HG03280 (cell line): Measurements from ENCODE around the gene SAG.
A peak's percentile ranks its signal among the peaks of the same experiment; 100 is the strongest.
"Not testable (repeated sequence)": the region's sequence is repeated elsewhere in the genome, so short reads cannot be mapped to it uniquely, and the experiment has no call there.

Experiments used
- ATAC-seq: cut with Tn5 transposase; IDR thresholded peaks from one replicate; pipeline ENCODE4 v1.9.1; 2021; ENCODE audit warnings: mild to moderate bottlenecking, moderate library complexity; ENCODE audit not compliant: unreplicated experiment

The SAG gene

DNA sequence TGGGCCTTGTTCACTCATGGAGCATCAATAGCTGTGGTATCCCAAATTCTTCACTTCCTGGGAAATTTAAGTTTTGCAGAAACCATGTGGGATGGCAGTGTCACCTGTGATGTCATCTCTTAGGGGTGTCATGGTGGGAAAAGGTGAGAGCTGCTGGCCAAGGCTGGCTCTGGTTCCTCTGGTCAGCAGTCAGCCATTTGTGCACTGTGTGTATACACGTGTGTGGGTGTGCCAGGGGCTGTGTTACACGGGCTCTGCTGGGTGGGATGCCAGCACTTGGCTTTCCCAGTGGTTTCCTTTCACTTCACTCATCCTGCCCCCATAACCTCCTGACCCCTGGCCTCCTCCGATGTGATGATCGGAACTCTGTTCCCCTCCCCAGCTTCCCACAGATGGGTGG, 21.3 kb downstream of the SAG start:
- no peak for ATAC-seq

DNA sequence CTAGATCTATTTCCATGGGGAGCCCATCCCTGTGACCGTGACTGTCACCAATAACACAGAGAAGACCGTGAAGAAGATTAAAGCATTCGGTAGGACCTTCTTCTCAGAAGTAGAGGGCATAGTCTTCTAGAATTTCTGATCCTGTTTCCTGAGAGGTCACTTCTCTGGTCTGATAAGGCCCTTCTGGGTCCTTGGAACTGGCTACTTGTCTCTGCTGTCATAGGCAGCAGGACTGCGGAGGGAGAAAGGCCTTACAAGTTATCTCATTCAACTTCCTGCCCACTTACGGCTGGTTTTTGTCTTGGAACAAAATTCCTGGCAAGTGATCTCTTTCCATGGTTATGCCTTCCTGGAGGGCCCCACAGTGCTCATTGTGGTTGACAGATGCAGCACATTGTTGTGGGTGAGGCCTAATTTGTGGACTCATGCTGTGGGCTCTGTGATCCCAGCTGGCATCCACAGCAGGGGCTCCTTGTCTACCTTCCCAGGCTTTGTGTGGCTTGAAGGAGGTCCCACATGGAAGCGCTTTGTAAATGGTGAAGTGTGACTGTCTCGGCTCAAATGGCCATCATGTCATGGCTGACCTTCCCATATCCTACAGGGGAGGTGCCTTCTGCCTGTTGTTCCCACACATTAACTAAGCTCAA, 22.0 kb downstream of the SAG start:
- no peak for ATAC-seq

DNA sequence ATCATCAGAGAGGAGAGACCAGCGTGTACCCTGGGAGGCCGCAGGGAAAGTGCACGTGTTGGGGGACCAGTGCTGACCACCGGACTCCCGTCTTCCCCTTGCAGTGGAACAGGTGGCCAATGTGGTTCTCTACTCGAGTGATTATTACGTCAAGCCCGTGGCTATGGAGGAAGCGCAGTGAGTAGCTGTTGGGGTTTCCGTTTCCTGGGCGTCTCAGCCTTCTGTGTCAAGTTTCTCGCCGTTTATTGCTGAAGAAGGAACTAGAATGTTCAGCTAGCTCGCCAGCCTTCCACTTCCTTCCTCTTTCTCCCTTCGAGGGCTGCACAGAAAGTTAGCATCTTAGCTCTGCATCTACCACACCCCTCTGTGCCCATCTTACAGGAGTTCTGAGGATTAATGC, 23.9 kb downstream of the SAG start:
- peak; percentile 82 for ATAC-seq

DNA sequence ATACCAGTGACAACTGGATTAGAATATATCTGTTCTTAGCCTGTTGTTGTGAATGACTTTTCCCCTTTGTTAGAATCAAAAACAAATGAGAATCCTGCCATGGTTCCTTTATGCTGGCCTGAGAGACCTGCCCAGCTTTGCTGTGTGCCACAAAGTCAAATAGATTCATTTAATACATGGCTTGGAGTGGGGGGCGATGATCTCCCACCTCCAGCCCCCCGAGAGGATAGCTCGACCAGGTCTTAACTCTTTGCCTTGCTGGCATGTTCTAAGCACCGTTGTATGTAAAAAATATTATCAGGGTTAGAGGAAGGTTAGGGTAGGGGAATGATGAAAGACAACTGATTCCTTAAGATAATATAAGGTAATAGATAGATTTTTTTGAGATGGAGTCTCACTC, 24.5 kb downstream of the SAG start:
- ATAC-seq = no peak

DNA sequence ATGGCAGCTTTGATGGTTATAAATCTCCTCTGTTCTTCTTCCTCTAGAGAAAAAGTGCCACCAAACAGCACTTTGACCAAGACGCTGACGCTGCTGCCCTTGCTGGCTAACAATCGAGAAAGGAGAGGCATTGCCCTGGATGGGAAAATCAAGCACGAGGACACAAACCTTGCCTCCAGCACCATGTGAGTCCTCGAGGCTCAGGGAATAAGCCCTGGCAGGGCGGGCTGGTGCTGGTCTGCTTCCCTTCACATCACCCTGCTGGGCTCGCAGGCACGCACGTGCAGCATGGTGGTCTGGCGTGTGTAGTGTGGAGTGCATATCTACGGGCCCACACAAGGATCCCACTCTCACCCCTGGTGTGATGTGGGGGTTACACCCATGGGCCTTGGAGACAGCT, 27.3 kb downstream of the SAG start:
- ATAC-seq = no peak

DNA sequence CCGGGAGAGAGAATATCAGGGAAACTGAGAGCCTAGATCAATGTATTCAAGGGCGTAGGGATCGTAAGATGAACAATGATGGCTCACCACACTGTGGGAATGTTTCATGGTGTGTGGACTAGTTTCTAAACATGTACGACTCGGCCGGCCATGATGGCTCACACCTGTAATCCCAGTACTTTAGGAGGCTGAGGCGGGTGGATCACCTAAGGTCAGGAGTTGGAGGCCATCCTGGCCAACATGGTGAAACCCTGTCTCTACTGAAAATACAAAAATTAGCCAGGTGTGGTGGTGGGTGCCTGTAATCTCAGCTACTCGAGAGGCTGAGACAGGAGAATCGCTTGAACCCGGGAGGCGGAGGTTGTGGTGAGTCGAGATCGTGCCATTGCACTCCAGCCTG, 28.5 kb downstream of the SAG start:
- not testable (repeated sequence) for ATAC-seq

DNA sequence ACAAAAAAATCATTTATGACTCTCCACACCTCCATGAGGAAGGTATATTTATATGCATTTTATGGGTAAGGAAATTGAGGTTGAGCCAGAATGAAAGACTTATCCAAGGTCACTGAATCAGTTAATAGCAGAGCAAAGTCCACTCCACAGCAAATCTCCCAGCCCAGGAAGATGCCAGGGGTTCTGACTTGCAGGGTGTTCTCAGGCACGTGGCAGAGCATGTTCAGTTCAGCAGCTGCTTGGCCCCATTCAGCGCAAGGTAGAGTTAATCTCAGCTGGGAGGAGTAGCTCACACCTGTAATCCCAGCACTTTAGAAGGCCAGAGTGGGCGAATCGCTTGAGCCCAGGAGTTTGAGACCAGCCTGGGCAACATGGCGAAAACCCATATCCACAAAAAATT, 28.9 kb downstream of the SAG start:
- no peak for ATAC-seq

DNA sequence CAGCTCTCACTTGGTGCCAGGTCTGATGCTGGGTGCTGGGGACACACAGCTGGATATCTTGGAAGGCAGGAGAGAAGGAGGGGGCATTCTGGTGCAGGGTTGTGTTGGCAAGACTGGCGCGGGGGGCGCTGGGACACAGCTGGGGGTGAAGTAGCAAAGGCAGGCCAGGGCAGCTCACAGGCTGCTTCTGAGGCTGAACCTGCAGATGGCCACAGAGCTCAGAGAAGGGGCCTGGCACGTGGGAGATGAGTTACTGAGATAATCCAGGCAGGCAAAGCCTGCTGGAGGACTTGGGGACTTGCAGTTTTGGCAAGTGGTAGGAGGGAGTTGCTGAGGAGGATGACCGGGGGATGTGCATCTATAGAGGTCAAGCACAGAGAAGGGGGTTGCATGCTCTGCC, 30.4 kb downstream of the SAG start:
- ATAC-seq = no peak

DNA sequence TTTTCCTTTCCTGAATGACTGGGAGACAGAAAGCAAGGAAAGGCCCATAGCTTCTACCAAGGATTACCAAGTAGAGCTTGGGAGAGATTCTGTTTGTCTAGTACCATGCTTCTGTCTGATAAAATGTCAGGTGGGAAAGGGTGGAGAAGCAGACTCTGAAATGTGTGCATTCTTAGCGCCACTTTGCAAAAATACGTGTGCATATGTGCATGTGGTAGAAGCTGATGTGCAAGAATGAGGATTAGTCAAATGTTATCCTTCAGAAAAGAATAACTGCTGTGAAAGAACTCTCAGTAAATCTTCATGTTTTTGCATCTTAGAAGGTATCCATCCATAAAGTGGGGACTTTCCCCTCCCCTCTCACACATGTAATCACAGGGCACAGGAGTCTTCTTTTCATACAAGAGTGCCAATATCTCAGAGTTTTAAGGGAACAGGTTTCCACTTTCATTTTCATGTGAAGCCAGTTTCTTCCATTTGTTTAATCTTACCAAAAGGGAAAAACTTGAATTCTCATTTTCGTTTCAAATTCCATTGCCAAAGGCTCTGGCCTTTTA, 31.3 kb downstream of the SAG start:
- ATAC-seq = no peak

DNA sequence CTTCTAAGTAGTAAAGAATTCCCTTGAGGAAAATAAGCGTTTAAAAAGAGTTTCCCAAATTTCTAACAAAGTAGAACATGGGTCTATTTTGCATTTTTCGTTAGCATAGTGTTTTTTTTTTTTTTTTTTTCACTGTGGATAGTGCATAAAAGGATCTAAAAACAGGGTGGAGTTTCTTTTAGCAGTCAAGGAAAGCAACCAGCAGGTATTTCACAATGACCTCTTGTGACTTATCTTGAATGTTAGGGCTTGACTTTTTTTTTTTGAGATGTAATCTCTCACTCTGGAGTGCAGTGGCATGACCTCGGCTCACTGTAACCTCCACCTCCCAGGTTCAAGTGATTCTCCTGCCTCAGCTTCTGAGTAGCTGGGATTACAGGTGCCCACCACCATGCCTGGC, 31.8 kb downstream of the SAG start:
- no peak for ATAC-seq

DNA sequence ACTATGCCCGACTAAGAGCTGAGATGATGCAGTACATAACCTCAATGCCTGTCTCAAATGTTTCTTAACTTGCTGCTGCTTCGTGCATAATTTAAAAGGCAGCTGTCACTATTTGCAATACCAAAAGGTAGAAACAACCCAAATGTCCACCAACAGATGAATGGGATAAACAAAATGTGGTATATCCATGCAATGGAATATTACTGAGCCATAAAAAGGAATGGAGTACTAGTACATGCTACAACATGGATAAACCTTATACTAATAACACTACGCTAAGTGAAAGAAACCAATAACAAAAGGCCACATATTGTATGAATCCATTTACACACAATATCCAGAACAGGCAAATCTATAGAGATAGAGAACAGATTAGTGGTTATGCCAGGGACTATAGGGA, 33.7 kb downstream of the SAG start:
- ATAC-seq = no peak

DNA sequence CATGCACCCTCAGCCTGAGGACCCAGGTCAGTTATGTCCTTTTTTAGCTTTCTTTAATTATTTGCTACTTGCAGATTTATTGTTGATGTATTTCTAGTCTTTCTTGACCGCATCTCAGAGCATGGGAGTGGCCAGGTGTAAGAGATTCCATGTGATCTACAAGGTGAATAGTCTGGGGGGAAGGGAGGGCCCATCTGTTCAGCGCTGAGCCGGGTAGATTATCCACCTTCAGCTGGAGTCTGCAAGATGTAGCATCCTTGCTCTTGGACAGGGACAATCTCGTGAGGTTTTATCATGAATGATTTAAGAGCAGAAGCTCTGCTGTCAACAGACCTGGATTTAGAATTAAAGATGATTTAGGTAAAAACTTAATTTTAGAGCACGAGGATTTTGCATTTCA, 34.7 kb downstream of the SAG start:
- ATAC-seq = no peak

DNA sequence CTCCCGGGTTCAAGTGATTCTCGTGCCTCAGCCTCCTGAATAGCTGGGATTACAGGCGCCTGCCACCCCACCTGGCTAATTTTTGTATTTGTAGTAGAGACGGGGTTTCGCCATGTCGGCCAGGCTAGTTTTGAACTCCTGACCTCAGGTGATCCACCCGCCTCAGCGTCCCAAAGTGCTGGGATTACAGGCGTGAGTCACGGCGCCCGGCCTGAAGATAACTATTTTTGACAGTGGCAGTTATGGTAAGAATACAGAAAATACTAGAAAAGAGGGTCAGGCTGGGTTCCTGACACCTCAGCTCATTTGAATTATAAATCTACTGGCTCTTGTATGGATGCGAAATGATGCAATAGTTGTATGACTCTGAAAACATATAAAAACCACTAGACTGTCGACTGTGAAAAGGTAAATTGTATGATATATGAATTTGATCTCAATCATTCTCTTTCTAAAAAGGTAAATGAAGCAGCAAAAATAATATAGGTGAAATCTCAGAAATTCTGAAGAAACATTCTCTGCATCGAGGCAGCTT, 35.6 kb downstream of the SAG start:
- no peak for ATAC-seq

DNA sequence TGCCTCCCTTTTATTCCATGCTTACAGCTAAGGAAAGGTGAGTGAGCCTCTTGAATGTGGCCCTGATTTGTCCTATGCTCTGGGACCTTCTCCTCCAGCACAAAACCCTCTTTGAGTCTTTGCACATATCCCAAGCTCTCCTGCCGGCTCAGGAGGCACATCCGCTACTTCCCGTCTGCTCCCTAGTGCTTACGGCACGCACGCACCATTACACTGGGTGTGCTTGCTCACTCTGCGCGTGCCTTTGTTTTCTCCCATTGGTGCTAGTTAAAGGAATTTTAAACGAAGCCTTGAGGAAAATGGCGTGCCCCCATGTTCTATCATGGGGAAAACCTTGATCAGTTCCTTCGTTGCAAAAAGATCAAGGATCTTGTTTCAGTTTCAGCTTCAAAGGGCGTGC, 38.8 kb downstream of the SAG start:
- no peak for ATAC-seq

DNA sequence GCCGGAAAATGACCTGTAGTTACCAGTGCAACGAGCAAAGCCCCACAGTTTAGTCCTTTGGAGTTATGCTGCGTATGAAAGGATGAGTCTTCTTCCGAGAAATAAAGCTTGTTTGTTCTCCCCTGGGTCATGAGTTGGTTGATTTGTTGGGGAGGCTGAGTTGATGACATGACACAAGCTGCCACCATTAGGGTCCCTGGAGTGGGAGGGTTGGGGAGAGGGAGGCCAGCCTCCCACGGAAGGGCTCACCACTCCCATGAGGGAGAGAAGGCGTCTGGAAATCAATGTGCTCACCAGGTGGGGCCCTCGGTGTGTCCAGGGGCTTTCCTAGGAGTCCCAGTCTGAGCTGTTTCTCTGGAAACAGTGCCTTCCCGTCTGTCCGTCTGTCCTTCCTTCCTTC, 39.3 kb downstream of the SAG start:
- no peak for ATAC-seq

DNA sequence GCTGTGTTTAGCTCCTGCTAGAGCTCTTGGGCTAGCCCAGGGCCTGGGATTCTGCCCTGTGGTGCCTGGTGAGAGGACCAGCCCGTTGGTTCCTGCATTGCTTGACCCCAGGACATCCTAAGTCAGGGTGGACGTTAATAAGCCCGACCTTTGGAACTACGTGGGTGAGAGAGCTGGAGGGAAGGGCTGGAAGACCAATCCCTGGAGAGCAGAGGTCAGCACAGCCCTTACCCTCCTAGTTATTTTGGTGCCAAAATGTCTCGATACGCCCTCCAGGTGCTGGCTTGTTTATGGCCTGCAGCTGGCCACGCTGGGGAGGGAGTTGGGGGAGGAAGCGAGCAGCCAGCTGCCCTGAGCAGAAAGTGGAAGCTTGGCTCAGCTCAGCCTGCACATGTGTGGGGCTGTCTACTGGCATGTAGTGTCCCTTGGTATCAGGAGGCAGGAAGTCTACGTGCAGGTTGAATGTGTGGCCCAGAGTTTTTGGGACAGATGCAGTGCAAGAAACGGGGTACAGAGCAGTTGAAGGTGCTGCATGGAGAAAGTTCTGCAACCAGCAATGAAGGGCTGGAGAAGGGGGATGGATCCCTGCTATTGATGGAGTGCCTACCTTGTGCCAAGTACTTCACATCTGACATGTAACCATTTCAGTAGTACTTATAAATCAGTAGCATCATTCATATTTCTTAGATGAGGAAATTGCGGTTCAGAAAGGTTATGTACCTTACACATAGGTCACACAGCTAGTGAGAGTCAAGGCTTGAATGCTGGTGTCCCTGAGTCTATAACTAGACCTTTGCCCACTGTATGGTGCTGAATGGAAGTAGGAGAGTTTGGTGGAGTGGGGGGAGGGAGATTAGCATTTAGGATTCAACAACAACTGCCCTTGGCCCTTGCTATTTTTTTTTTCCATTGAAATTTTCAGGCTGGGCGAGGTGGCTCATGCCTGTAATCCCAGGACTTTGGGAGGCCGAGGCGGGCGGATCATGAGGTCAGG, 41.7 kb downstream of the SAG start:
- ATAC-seq = peak; percentile 61

DNA sequence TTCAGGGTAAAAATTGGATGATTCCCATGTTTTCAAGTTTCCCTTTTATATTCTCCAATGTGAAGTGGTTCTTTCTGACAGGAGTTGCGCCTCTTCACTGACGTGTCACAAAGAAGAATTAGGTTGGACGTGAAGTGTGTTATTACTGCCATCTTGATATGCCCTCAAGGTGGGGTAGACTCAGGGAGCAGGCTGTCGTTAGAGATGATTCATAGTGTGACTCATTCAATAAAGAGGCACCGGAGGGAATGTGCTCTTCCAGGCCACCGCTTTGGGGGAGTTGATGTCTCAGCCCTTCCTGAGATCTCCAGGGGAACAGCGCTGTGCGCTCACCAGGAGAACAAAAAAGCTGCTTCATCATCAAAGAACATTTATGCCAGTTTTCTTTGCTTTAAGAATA, 43.1 kb downstream of the SAG start:
- no peak for ATAC-seq

DNA sequence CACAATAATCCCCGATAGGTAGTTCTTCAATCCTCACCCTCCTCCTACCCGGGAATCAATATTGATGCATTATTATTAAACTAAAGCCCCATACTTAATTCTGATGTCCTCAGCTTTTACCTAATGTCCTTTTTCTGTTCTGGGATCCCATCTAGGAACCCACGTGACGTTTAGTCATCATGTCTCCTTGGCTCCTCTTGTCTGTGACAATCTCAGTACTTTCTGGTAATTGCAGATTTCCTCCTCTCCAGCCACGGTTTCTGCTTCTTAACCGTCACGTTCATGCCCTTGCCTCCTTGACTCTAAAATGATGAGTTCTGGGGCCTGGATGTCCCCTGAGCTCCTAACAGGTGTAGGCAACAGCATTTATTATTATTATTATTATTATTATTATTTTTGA, 43.8 kb downstream of the SAG start:
- ATAC-seq = no peak

DNA sequence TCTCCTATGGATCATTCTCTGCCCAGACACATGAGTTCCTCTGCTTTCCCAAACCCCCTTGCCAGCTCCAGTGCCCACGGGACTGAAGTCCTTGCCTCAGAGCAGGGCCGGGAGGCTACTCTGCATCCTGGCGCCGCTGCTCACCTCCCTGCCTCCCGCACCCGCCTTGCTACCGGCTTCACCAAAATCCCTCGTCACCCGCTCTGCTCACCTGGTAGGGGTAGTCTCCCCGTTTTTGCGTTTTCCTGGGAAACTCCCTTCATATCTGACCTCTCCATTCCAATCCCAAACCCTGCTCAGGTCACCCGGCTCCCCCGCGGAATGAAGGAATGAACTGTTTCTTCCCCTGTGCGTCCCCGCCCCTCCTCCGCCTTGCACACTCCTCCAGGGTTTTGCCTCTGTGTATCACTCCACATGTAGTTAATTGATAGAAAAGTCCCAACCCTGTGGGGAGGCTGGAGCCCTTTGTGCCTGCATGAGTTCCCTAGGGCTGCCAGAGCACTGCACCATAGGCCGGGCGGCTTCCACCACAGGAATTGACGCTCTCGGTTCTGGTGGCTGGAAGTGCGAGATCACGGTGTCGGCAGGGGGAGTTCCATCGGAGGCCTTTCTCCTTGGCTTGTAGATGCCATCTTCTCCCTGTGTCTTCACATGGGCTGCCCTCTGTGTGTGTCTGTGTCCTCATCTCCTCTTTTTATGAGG, 44.7 kb downstream of the SAG start:
- no peak for ATAC-seq

DNA sequence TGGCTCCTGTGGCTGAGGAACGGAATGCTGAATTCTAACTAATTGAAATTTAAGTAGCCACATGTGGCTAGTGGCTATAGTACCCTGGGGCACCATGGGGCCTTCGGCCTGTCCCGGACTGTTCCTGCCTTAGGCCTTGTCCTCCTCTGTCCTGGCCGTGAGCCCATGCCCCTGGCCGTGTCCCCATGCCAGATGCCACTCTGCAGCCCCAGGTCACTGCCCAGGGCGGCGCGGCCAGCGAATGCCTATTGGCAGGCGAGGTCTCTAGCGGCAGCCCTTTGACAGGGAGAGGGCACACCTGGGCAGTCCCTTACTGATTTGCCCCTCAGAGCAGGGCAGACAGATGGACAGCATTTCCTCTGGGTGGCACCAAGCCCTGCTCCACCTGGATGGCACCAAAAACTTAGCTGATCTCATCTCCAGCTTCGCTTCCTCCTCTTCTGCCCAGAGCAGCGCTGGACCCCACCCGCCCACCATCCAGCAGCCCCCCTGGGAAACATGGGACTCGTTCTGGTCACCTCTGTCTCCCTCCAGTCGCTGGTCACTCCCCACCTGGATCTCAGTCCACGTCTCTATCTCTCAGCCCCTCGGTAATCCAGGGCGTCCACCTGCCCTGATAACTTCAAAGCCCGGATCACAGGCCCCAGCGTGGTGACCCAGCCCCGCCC, 45.6 kb downstream of the SAG start:
- no peak for ATAC-seq
